ENCODE measurements around the gene AP4B1.

DNA sequence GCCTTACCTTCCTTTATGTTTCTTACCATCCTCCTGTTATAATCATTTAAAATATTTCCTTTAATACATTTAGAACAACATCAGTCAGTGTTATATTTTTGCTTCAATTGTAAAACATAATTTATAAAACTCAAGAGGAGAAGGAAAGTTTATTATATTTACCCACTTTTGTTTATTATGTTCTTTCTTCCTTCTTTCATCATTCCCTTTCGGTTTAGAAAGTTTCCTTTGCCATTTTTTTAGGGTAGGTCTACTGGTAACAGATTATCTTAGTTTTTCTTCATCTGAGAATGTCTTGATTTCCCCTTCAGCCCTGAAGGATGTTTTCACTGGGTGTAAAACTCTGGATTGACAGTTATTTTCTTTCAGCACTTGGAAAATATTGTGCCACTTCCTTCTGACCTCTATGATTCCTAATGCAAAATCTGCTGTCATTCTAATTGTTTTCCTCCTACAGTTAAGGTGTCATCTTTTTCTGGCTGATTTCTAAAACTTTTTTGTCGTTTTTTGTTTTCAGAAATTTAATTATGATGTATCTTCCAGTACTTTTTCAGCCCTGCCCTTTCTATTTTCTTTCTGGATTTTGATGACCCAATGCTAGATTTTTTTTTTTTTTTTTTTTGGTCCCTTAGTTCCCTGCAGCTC, 58.1 kb downstream of the AP4B1 start:
- TF ChIP-seq EP300 (IDR thresholded peaks at IDR 0.05) (no peak), POLR2A (IDR thresholded peaks at IDR 0.05) (no peak), CTCF (IDR thresholded peaks at IDR 0.05) (no peak)

All from gastroesophageal sphincter (tissue), 3 donors.